Osteocyte (in vitro differentiated cells): Measurements from ENCODE around the gene B4GALT1. TPM values are rescaled to one million over a fixed set of nuclear protein-coding genes. Genes with fewer than 3 reads are reported as not detected.
A peak's percentile ranks its signal among the peaks of the same experiment; 100 is the strongest.

Experiments used
- DNase-seq: peaks from one replicate; pipeline ENCODE4 v3.0.0; 2021; ENCODE audit warnings: mixed read lengths; ENCODE audit not compliant: unreplicated experiment; ENCODE audit errors: extremely low spot score
- H3K27ac Mint-ChIP-seq: one replicate; pipeline ENCODE4 v1.8.0; 2021; ENCODE audit warnings: mild to moderate bottlenecking, mixed read lengths; ENCODE audit not compliant: unreplicated experiment
- H3K27me3 Mint-ChIP-seq: one replicate; pipeline ENCODE4 v1.8.0; 2021; ENCODE audit warnings: mixed read lengths; ENCODE audit not compliant: unreplicated experiment
- H3K36me3 Mint-ChIP-seq: one replicate; pipeline ENCODE4 v1.8.0; 2021; ENCODE audit warnings: mixed read lengths; ENCODE audit not compliant: unreplicated experiment
- H3K4me1 Mint-ChIP-seq: one replicate; pipeline ENCODE4 v1.8.0; 2021; ENCODE audit warnings: mixed read lengths; ENCODE audit not compliant: unreplicated experiment
- H3K4me3 Mint-ChIP-seq: one replicate; pipeline ENCODE4 v1.8.0; 2021; ENCODE audit warnings: mild to moderate bottlenecking, moderate library complexity, mixed read lengths; ENCODE audit not compliant: unreplicated experiment
- H3K9me3 Mint-ChIP-seq: one replicate; pipeline ENCODE4 v1.8.0; 2021; ENCODE audit warnings: mixed read lengths; ENCODE audit not compliant: unreplicated experiment
- CTCF ChIP-seq: fragments of 200-600 bp; sonication (generic); IDR thresholded peaks from 2 replicates; pipeline ENCODE4 v1.5.0; 2021; ENCODE audit warnings: antibody characterized with exemption, mild to moderate bottlenecking, moderate library complexity
- total RNA-seq: library from RNA; stranded (reverse); gene quantifications from 2 replicates; pipeline ENCODE4 v1.2.1, GENCODE V29; 2021

B4GALT1 gene
- total RNA-seq, 1 donor from 2014 or later: 40.9 TPM

- no peak for TF ChIP-seq CTCF
- Mint-ChIP-seq H3K36me3 (peaks cover 19% of the 10 kb centered on the region), H3K27me3 (no peaks in the 10 kb centered on the region), H3K4me1 (peaks cover 32% of the 10 kb centered on the region), H3K9me3 (no peaks in the 10 kb centered on the region), H3K4me3 (no peak overlapping the region), H3K27ac (no peak overlapping the region)
- no peak for DNase-seq
Measured at GRCh38 chr9:33110686-33111085, 56.5 kb downstream of the B4GALT1 start.

- Mint-ChIP-seq H3K27me3 (no peaks in the 10 kb centered on the region), H3K4me3 (no peak overlapping the region), H3K9me3 (no peaks in the 10 kb centered on the region), H3K27ac (no peak overlapping the region), H3K36me3 (peaks cover 19% of the 10 kb centered on the region), H3K4me1 (peaks cover 35% of the 10 kb centered on the region)
- TF ChIP-seq CTCF: no peak
- no peak for DNase-seq
Measured at GRCh38 chr9:33109850-33110595, 57.1 kb downstream of the B4GALT1 start.

GRCh38 chr9:33109097-33109496, 58.0 kb downstream of the B4GALT1 start:
- peaks cover 41% of the 10 kb centered on the region for H3K4me1 Mint-ChIP-seq
- no peak for DNase-seq
- H3K4me3 Mint-ChIP-seq: no peak overlapping the region
- H3K9me3 Mint-ChIP-seq: no peaks in the 10 kb centered on the region
- H3K27me3 Mint-ChIP-seq: no peaks in the 10 kb centered on the region
- no peak overlapping the region for H3K27ac Mint-ChIP-seq
- no peak for TF ChIP-seq CTCF
- H3K36me3 Mint-ChIP-seq: peaks cover 19% of the 10 kb centered on the region

GRCh38 chr9:33108472-33108871, 58.7 kb downstream of the B4GALT1 start:
- Mint-ChIP-seq H3K27me3 (no peaks in the 10 kb centered on the region), H3K4me3 (no peak overlapping the region), H3K27ac (no peak overlapping the region), H3K4me1 (peaks cover 47% of the 10 kb centered on the region), H3K36me3 (peaks cover 16% of the 10 kb centered on the region), H3K9me3 (no peaks in the 10 kb centered on the region)
- no peak for DNase-seq
- no peak for TF ChIP-seq CTCF

- H3K27me3 Mint-ChIP-seq: no peaks in the 10 kb centered on the region
- DNase-seq: peak; percentile 23
- no peaks in the 10 kb centered on the region for H3K9me3 Mint-ChIP-seq
- peaks cover 54% of the 10 kb centered on the region for H3K4me1 Mint-ChIP-seq
- peaks cover 14% of the 10 kb centered on the region for H3K36me3 Mint-ChIP-seq
- TF ChIP-seq CTCF: no peak
- H3K4me3 Mint-ChIP-seq: no peak overlapping the region
- H3K27ac Mint-ChIP-seq: peak overlapping the region; percentile 85
Measured at GRCh38 chr9:33107762-33108161, 59.4 kb downstream of the B4GALT1 start.
